NB4 (cell line): Measurements from ENCODE around the gene C2orf76.

ENCODE experiments used
- MYC ChIP-seq: IDR thresholded peaks from 2 replicates; pipeline ENCODE4 v1.6.1; 2011; ENCODE audit warnings: low read depth, low read length
- POLR2A ChIP-seq: IDR thresholded peaks from 2 replicates; pipeline ENCODE4 v1.6.1; 2011; ENCODE audit warnings: mild to moderate bottlenecking; ENCODE audit not compliant: insufficient read length; ENCODE audit errors: extremely low read depth
- TF ChIP-seq, protein P1 (sequence below): IDR thresholded peaks from one replicate; pipeline ENCODE4 v1.5.1; 2012; ENCODE audit warnings: low read depth, low read length

GRCh38 chr2:119350311-119350998 is 16.2 kb downstream of the C2orf76 start:
- TF ChIP-seq POLR2A (no peak), MYC (no peak)
- TF ChIP-seq, protein P1, sequence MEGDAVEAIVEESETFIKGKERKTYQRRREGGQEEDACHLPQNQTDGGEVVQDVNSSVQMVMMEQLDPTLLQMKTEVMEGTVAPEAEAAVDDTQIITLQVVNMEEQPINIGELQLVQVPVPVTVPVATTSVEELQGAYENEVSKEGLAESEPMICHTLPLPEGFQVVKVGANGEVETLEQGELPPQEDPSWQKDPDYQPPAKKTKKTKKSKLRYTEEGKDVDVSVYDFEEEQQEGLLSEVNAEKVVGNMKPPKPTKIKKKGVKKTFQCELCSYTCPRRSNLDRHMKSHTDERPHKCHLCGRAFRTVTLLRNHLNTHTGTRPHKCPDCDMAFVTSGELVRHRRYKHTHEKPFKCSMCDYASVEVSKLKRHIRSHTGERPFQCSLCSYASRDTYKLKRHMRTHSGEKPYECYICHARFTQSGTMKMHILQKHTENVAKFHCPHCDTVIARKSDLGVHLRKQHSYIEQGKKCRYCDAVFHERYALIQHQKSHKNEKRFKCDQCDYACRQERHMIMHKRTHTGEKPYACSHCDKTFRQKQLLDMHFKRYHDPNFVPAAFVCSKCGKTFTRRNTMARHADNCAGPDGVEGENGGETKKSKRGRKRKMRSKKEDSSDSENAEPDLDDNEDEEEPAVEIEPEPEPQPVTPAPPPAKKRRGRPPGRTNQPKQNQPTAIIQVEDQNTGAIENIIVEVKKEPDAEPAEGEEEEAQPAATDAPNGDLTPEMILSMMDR: no peak
